Islet precursor cell (in vitro differentiated cells): ENCODE measurements around the gene ADISSP.

Source experiments
- DNase-seq: peaks from one replicate; pipeline ENCODE4 v3.0.0-alpha.2; 2018

Gene ADISSP

DNA sequence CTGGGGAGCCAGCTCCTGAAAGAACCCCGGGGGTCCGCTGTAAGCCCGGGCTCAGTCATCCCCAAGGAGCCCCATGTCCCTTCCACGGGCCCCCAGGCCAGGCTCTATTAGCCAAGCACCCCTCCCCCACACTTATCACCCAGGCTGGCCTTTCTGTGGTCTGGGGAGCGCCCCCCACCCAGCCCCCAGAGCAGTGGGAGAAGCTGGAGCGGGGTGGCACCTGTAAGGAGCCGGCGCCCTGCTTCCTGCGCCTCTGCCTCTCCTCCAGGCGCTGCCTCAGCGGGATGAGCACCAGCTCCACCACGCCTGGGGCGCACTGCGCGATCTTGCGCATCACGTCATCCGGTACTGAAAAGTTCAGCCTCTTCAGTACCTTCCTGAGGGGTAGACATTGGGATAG lies 11.4 kb upstream of the ADISSP start:
- DNase-seq = no peak

DNA sequence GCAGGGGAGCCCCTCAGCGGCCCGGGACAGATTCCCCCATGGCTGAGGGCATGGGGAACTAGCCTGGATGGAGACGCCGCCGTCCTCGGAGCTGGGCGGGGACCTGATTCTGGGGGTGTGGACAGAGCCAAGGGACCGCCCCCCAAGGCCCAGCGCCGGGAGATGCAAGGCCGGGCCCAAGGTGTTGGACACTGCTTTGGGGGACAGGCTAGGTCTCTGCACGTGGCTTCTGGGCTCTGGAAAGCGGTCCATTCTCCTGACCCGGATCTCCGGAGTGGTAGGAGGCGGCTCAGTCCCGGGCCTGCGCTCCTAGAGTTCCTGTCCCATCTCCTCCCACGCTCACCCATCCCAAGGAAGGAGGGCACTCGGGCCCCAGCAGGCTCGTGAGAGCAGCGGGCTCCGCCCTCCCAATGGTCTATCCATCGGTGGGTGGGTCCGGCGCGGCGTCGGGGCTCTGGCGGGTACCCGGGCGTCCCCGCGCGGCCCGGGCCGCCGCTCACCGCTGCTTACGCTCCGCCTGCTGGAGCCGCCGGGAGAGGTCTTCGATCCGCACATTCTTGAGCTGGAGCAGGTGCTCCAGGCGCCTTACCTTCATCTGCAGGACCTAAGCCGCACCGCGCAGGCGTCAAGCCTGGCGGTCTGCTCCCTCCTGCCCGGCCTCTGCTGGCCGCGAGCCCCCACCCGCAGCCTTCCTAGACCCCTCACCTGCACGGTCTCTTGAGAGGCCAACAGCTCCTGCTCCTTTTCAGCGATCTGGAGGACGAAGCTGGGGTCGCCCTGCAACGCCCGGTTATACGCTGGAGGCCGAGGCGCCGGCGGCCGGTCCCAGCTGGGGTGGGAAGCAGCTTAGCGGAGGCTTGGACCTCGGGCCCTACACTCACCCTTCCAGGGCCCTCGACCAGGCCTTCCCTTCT lies 10.4 kb upstream of the ADISSP start:
- peak; percentile 82 for DNase-seq

DNA sequence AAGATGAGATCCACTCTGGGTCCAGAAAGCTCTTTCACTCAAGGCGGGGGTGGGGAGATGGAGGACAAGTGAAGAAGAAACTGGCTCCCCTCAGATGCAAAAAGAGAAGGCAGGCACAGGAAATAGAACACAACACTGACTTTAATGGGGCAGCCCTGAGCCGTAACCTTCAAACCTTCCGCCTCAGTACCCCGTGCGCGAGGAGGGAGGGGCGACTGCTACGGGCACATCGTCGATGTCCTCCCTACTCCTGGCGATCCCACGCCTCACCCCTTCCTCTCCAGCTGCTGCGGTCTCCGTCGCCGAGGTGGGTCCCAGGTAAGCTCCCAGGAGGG lies 9.8 kb upstream of the ADISSP start:
- no peak for DNase-seq

DNA sequence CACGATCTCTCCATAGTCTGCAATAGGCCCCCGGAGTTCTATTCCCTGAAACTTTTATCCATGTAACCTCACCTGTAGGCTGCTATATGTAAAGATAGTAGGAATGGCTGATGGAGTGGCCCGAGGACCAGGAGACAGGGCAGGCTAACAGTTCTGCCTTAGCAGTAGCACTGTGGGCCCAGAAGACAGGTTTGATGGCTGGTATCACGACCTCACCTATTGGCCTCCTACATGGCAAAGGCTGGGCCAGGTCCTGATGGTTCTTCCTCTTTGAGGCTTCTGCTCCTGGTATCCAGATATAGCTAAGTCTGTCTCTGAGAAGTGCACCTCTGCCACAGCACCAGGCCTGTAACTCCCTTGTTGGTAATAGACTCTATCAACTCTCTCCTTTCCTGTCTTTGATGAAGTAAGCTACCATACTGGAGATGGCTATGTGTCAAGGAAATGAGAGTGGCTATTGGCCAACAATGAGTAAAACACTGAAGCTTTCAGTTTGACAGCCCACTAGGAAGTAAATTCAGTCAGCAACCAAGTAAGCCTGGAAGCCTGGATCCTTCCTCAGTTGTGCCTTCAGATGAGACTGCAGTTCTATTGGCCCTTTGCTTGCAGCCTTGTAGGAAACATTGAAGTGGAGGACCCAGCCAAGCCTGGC lies 8.0 kb upstream of the ADISSP start:
- DNase-seq = no peak

DNA sequence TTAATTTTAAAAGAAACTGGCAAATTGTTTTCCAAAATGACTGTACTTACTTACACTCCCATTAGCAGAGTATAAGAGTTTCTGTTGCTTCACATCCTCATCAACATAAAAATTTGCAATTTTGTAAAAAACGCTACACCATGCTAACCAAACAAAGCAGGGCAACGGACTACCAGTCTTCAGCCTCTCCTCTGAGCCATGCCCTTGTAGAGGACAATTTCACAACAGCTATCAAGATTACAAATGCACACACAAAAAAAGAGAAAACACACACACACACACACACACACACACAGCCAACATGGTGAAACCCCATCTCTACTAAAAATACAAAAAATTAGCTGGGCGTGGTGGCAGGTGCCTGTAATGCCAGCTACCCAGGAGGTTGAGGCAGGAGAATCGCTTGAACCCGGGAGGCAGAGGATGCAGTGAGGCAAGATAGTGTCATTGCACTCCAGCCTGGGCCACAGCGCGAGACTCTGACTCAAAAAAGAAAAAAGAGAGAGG lies 4.1 kb upstream of the ADISSP start:
- no peak for DNase-seq

- peak; percentile 89 for DNase-seq
Observed at GRCh38 chr20:3768342-3769130, 983 bp upstream of the ADISSP start.

- DNase-seq = no peak
Observed at GRCh38 chr20:3767110-3767426, 485 bp downstream of the ADISSP start.

GRCh38 chr20:3766422-3767109 lies 987 bp downstream of the ADISSP start:
- DNase-seq = no peak

DNA sequence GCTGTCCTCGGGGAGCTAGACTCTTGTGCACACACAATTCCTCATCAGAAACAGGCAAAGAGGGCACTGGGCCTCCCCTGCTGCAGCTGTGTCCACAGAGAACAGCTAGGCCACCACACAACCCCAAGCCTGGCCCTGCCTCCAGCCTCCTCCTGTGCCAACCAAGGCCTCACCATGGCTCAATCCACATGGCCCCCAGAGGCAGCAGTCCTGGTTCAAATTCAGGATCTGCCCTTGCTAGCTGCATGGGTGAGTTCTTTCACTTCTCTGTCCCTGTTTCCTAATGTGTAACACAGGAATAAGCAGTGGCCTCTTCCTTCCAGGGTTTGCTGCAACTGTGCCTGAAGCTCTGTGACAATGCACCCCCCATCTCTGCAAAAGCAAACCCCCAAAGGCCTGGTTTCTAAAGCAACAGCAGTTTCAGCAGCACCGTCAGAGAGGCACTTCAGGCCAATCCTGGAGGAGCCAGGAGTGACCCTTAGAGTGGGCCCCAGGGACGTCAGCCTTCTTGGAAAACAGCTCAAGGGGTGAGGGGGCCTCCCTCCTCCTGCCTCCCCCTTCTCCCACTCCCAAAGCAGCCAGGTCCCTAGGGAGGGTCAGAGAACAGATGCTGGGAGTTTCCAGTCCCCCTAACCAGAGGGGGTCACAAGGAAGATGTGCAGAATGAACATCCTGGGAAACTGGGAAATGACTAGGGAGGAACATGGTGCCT lies 2.2 kb downstream of the ADISSP start:
- DNase-seq = no peak

GRCh38 chr20:3764659-3765058 lies 2.9 kb downstream of the ADISSP start:
- no peak for DNase-seq

- DNase-seq = no peak
Observed at GRCh38 chr20:3763671-3764601, 3.6 kb downstream of the ADISSP start.

- DNase-seq = no peak
Observed at GRCh38 chr20:3760655-3761348, 6.8 kb downstream of the ADISSP start.

DNA sequence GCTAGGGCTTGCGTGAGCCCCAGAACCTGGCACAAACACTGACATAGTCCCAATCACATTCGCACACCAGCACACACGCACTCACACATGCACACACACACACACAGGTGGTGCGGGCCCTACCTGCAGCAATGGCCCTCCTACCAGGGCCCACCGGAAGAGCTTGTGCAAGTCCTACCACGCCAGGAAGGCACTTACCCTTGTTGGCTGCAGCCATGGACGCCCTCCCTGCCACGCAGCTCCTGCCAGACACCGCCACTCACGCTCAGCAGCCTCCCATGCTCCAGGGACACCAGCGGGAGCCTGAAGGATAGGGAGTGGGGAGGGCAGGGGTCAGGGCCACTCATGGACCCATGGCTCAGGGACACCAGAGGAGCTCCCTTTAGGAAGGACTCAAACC lies 7.7 kb downstream of the ADISSP start:
- DNase-seq = no peak

GRCh38 chr20:3759316-3759823 lies 8.2 kb downstream of the ADISSP start:
- DNase-seq = no peak

DNA sequence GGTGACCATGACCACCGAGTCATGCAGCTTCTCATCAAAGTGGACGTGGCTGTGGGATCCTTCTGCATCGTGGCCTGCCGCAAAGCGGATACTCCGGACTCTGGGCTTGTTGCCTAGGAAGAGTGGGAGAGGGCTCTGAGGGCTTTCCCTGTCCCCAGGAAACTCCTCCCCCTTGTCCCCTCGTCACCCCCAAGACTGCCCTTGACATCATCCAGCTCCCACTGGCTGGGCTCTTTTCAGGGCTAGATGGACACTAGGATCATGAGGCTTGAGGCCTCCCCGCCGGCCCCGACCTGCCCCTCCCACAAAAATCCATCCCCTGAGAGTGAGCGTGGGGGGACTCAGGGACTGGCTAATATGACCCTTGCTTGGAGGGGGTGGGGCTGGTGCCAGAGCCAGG lies 9.0 kb downstream of the ADISSP start:
- no peak for DNase-seq

DNA sequence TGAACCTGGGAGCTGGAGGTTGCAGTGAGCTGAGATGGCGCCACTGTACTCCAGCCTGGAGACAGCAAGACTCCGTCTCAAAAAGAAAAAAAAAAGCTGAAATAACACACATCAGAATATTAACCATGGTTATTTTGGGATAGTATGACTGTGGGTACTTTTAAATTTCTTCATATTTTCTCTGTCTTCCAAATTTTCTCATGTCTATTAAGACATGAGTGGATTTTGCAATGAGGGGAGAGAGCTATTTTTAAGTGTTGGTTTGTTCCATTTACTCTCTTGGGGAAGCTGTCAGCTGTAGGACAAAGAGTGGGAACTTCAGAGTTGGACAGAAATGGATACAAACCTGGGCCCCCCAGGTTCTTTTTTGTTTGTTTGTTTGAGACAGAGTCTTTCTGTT lies 10.3 kb downstream of the ADISSP start:
- DNase-seq = no peak

- DNase-seq = no peak
Observed at GRCh38 chr20:3755814-3756480, 11.6 kb downstream of the ADISSP start.

DNA sequence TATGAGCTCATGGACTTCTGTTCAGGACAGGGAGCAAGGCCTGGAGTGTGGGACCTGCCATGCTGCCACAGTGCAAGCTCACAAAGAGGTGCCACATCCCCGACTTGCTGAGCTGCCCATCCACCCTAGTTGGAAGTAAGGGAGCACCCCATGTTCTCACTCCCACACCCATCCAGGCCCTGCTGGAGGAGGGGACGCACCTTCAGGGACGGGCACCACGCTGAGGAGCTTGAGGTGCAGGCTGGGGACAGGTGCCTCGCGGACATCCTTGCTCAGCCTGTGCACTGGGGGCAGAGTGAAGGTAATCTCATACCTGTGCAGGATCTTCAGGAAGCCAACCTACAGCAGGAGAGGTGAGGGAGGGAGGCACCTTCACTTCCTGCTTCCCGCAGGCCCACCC lies 12.3 kb downstream of the ADISSP start:
- DNase-seq = no peak

DNA sequence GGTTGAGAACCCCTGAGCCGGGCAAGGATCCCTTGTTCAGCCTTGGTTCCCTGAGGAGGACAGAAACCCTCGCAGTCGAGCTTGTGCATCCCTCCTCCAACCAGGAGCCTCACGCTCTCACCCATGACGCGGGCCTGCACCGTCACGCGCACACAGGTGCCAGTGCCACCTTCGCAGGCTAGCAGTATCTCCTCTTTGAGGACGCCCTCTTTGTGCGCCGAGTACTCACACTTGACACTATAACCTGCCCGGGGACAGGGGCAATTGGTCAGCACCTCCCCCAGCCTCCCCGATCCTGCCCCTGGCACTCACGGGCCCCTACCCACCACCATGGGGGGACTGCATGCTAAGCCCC lies 13.3 kb downstream of the ADISSP start:
- no peak for DNase-seq
